ENCODE data around the gene SLC12A7. TPM values are rescaled to one million over a fixed set of nuclear protein-coding genes. Genes with fewer than 3 reads are reported as not detected.

SLC12A7 gene
- total RNA-seq, 2 experiments from 2014 or later = 101 to 111 TPM

DNA sequence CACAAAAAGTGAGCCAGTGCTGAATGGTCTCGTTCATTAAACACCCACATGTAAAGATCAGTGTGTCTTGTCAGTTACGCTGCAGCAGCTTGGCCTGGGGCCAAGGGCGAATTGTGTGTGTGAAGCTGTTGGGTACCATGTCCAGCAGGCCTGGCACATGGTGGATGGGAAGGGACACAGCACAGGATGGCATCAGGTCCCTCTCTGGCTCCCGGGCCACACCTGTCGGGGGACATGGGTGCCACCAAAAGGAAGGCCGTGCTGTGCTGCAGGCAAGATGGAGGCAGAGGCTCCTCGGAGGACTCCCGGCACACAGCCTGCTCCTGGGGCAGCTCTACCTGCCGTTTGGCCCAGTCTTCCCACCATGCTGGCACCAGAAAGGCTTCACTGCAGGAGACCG, 71.3 kb downstream of the SLC12A7 start:
- ChIA-PET POLR2A (no interaction called here), CTCF (no interaction called here)
- ATAC-seq = no peak
- Mint-ChIP-seq H3K9me3 (ENCODE audit: insufficient read depth) (no peaks in the 10 kb centered on the region), H3K4me1 (ENCODE audit: low read depth) (no peaks in the 10 kb centered on the region), H3K36me3 (ENCODE audit: low read depth) (no peaks in the 10 kb centered on the region), H3K27ac (no peak overlapping the region), H3K4me3 (no peak overlapping the region), H3K27me3 (ENCODE audit: low read depth) (no peaks in the 10 kb centered on the region)
- no peak for DNase-seq

DNA sequence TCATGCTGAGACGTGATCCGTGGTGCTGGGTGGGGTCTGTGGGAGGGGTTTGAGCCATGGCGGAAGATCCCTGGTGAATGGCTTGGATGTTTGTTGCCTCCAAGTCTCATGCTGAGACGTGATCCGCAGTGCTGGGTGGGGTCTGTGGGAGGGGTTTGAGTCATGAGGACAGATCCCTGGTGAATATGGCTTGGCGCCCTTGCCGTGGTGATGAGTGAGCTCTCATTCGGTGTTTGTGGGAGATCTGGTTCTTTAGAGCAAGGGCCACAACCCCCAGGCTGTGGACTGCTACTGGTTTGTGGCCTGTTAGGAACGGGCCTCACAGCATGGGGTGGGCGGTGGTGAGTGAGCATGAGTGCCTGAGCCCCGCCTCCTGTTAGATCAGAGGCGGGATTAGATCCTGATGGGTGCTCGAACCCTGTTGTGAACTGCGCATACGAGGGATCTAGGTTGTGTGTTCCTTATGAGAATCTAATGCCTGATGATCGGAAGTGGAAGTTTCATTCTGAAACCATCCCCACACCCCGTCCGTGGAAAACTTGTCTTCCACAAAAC, 72.1 kb downstream of the SLC12A7 start:
- Mint-ChIP-seq H3K4me3 (no peak overlapping the region), H3K27ac (no peak overlapping the region), H3K4me1 (ENCODE audit: low read depth) (no peaks in the 10 kb centered on the region), H3K9me3 (ENCODE audit: insufficient read depth) (no peaks in the 10 kb centered on the region), H3K27me3 (ENCODE audit: low read depth) (no peaks in the 10 kb centered on the region), H3K36me3 (ENCODE audit: low read depth) (no peaks in the 10 kb centered on the region)
- POLR2A ChIA-PET = no interaction called here
- DNase-seq (no peak), ATAC-seq (no peak)
- CTCF ChIA-PET = no interaction called here

DNA sequence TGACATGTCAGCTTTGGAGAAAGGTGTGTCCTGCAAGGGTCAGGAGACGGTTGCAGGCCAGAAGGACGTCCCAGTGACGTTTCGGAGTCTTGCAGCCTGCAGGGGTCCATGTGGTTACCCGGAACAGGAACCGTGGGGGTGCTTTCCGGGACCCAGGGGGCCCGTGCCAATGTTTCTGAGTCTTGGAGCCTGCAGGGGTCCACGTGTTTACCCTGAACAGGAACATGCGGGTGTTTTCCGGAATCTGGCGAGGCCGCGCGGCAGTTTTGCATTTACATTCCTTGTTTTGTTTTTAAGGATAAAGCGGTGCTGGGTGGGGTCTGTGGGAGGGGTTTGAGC, 72.7 kb downstream of the SLC12A7 start:
- ATAC-seq = no peak
- H3K27me3 Mint-ChIP-seq (ENCODE audit: low read depth) = no peaks in the 10 kb centered on the region
- H3K36me3 Mint-ChIP-seq (ENCODE audit: low read depth) = no peaks in the 10 kb centered on the region
- H3K27ac Mint-ChIP-seq = no peak overlapping the region
- no peak for DNase-seq
- H3K9me3 Mint-ChIP-seq (ENCODE audit: insufficient read depth) = no peaks in the 10 kb centered on the region
- CTCF ChIA-PET = no interaction called here
- H3K4me3 Mint-ChIP-seq = no peak overlapping the region
- no peaks in the 10 kb centered on the region for H3K4me1 Mint-ChIP-seq (ENCODE audit: low read depth)
- POLR2A ChIA-PET = no interaction called here

DNA sequence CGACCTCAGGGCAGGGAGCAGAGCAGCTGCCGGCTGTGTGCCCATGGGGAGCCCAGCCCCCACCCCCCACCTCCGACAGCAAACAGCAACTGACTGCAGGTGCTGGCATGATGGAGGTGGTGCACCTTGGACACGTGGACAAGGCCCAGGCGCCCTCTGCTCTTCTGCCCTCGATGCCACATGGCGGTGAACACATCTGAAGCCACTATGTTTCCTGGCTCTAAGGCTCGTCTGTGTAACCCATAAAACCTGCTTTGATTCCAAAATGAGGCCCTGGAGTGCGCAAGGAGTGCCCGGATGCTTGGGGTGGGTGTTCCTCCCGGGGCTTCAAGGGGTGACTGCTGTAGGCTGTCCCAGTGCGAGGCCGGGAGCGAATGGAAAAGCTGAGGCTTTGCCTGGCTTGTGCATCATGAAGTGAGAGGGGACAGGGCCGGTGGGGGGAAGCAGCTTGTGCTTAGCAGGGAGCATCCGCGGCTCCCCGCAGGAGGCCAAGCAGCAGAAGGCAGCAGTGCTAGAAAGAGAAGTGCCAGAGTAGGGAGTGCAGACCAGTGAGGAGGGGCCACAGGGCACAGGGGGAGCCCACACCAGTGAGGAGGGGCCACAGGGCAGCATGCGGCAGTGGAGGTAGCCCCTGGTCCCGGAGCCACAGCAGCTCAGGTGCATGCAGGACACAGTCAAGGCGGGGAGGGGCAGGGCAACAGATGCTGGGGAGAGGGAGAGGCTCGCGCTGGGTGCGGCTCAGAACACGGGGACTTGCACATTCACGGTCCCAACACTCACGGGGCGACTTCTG, 73.2 kb downstream of the SLC12A7 start:
- Mint-ChIP-seq H3K9me3 (ENCODE audit: insufficient read depth) (no peaks in the 10 kb centered on the region), H3K4me1 (ENCODE audit: low read depth) (no peaks in the 10 kb centered on the region), H3K27me3 (ENCODE audit: low read depth) (no peaks in the 10 kb centered on the region), H3K36me3 (ENCODE audit: low read depth) (no peaks in the 10 kb centered on the region), H3K4me3 (no peak overlapping the region), H3K27ac (no peak overlapping the region)
- ATAC-seq (no peak), DNase-seq (no peak)
- POLR2A ChIA-PET = no interaction called here
- CTCF ChIA-PET = no interaction called here

DNA sequence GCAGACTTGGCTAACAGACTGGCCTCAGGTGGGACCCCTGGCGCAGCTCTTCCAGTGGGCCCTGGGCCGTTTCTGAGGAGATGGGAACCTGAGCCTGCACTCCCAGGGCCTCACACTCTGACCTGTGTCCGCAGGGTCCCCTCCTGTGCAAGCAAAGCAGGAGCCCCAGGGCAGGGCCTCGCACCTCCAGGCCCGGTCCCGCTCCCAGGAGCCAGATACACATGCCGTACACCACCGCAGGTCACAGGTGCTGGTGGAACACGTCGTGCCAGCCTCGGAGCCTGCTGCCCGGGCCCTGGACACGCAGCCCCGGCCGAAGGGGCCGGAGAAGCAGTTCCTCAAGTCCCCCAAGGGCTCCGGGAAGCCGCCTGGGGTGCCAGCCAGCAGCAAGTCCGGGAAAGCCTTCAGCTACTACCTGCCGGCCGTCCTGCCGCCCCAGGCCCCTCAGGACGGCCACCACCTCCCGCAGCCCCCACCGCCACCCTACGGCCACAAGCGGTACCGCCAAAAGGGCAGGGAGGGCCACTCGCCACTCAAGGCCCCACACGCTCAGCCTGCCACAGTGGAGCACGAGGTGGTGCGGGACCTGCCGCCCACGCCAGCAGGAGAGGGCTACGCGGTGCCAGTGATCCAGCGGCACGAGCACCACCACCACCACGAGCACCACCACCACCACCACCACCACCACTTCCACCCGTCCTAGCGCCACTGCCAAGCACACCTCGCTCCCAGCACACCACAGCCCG, 74.0 kb downstream of the SLC12A7 start:
- Mint-ChIP-seq H3K4me1 (ENCODE audit: low read depth) (no peaks in the 10 kb centered on the region), H3K4me3 (no peak overlapping the region)
- no peak for ATAC-seq

DNA sequence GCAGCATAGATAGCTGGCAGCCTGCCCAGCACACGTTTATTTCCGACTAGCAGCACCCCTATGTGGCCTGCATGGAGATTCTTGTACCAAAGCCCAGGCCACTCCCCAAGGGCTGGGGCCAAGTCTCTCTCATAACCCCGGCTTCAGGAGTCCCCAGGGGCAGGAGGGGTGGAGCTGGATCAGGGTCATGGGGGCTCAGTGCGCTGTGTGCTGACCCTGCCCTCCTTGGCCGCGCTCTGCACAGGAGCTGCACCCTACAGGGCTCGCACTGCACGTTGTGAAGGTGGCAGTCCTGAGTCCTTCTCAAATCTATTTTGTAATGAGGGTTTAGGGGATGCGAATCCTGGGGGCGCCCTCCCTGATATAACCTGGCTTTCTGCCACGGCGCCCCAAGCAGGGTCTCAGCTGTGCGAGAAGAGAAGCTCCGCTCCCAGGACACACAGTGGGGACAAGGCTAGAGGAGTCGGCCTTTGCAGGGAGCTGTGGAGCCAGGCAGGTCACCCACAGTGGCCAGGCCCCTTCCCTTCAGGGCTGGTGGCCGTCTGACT, 74.7 kb downstream of the SLC12A7 start:
- no peaks in the 10 kb centered on the region for H3K4me1 Mint-ChIP-seq (ENCODE audit: low read depth)

More for the DNA sequence above, 74.0 kb downstream of the SLC12A7 start:
- Mint-ChIP-seq H3K9me3 (ENCODE audit: insufficient read depth) (no peaks in the 10 kb centered on the region), H3K36me3 (ENCODE audit: low read depth) (no peaks in the 10 kb centered on the region), H3K27ac (no peak overlapping the region), H3K27me3 (ENCODE audit: low read depth) (no peaks in the 10 kb centered on the region)
- ChIA-PET CTCF (no interaction called here), POLR2A (no interaction called here)
- DNase-seq = no peak

DNA sequence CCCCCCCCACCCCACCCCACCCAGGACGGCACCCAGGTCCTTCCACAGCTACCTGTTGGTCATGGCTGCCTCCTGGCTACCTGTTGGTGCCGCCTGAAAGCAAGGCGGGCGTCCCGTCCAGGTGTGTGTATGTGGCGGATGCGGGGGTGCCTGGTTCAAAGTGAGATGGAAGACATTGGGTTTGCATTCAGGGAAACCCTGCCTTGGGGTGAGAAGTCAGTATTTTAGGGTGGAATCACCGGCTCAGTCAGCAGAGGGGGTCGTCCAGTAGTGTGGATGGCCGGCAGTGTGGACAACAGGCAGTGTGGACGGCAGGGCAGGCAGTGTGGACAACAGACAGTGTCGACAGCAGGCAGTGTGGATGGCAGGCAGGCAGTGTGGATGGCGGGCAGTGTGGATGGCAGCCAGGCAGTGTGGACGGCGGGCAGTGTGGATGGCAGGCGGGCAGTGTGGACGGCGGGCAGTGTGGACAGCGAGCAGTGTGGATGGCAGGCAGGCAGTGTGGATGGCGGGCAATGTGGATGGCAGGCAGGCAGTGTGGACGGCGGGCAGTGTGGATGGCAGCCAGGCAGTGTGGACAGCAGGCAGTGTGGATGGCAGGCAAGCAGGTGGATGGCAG, 75.2 kb downstream of the SLC12A7 start:
- Mint-ChIP-seq H3K4me1 (ENCODE audit: low read depth) (no peaks in the 10 kb centered on the region), H3K9me3 (ENCODE audit: insufficient read depth) (no peaks in the 10 kb centered on the region), H3K27ac (no peak overlapping the region), H3K36me3 (ENCODE audit: low read depth) (no peaks in the 10 kb centered on the region), H3K27me3 (ENCODE audit: low read depth) (no peaks in the 10 kb centered on the region), H3K4me3 (no peak overlapping the region)
- DNase-seq = no peak
- ATAC-seq = no peak
- ChIA-PET CTCF (no interaction called here), POLR2A (no interaction called here)

More for the DNA sequence above, 74.7 kb downstream of the SLC12A7 start:
- Mint-ChIP-seq H3K36me3 (ENCODE audit: low read depth) (no peaks in the 10 kb centered on the region), H3K27me3 (ENCODE audit: low read depth) (no peaks in the 10 kb centered on the region), H3K9me3 (ENCODE audit: insufficient read depth) (no peaks in the 10 kb centered on the region), H3K27ac (no peak overlapping the region), H3K4me3 (no peak overlapping the region)
- DNase-seq (no peak), ATAC-seq (peak; percentile 16)
- ChIA-PET CTCF (no interaction called here), POLR2A (no interaction called here)

DNA sequence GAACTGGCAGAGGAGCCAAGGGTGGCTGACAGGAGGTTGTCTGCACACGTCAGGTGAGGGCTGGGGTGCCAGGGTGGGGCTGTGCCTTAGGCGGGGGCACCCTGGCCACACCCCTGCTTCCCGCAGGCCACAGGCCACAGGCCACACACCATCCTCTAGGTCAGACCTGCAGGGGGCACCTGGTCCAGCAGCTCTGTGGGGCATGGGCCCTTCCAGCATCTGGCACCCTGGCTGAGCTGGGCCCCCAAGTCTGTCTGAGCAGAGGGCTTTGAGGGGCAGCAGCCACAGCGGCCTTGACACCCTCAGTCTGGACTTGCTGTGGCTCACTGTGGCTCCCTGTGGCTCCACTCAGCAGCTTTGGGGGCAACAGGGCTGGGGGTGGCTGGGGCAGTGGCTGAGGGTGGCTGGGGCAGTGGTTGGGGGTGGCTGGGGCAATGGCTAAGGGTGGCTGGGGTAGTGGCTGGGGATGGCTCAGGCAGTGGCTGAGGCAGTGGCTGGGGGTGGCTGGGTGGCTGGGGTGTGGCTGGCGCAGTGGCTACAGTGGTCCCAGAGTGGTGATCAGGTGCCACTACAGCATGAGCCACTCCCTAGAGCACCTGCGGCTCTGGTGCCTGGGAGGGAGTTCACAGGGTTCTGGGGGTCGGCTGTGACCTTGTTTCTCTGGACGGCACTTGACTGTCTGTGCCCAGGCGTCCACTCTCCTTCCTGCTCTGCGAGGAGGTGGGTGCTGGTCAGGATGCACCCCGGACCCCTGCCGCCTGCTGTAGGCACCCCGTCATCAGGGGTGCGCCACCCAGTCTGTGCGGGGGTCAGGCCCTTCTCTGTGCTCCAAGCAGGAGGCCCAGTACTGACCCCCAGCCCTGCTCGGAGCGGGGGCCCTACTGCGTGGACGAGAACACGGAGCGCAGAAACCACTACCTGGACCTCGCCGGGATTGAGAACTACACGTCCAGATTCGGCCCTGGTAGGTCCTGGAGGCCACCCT, 76.2 kb downstream of the SLC12A7 start:
- POLR2A ChIA-PET = no interaction called here
- Mint-ChIP-seq H3K36me3 (ENCODE audit: low read depth) (no peaks in the 10 kb centered on the region), H3K9me3 (ENCODE audit: insufficient read depth) (no peaks in the 10 kb centered on the region), H3K4me1 (ENCODE audit: low read depth) (no peaks in the 10 kb centered on the region), H3K27me3 (ENCODE audit: low read depth) (no peaks in the 10 kb centered on the region), H3K4me3 (no peak overlapping the region), H3K27ac (no peak overlapping the region)
- no peak for DNase-seq
- CTCF ChIA-PET = no interaction called here
- no peak for ATAC-seq

DNA sequence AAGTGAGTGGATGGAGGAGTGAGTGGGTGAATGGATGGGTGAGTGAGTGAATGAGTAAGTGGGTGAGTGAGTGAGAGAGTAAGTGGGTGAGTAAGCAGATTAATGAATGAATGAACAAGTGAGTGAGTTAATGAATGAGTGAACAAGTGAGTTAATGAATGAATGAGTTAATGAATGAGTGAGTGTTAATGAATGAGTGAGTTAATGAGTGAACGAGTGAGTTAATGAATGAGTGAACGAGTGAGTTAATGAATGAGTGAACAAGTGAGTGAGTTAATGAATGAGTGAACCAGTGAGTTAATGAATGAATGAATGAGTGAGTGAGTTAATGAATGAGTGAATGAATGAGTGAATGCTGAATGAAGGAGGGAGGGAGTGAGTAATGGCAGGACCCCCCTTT, 76.9 kb downstream of the SLC12A7 start:
- no peaks in the 10 kb centered on the region for H3K27me3 Mint-ChIP-seq (ENCODE audit: low read depth)
- DNase-seq (no peak), ATAC-seq (no peak)
- no peak overlapping the region for H3K27ac Mint-ChIP-seq
- no peaks in the 10 kb centered on the region for H3K36me3 Mint-ChIP-seq (ENCODE audit: low read depth)
- H3K4me1 Mint-ChIP-seq (ENCODE audit: low read depth) = no peaks in the 10 kb centered on the region
- ChIA-PET CTCF (no interaction called here), POLR2A (no interaction called here)
- H3K9me3 Mint-ChIP-seq (ENCODE audit: insufficient read depth) = no peaks in the 10 kb centered on the region
- no peak overlapping the region for H3K4me3 Mint-ChIP-seq

DNA sequence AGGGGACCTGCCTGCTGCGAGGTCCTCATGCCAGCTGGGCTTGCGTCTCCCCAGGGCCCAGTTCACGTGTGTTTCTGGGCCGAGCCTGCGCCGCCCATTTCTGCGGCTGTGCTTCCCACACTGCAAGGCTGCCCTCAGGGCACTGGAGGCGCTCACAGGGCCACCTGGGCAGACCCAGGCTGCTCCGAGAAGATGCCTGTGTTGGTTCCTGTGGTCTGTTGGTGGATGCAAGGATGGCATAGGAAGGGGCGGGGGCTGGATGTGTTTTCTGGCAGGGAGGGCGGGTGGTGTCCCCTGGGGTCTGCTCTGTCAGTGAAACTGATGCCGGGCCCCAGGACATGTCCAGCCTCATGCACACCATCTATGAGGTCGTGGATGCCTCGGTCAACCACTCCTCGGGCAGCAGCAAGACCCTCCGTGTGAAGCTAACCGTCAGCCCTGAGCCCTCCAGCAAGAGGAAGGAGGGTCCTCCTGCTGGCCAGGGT, 77.4 kb downstream of the SLC12A7 start:
- Mint-ChIP-seq H3K4me3 (no peak overlapping the region), H3K27ac (no peak overlapping the region), H3K4me1 (ENCODE audit: low read depth) (no peaks in the 10 kb centered on the region), H3K27me3 (ENCODE audit: low read depth) (no peaks in the 10 kb centered on the region), H3K9me3 (ENCODE audit: insufficient read depth) (no peaks in the 10 kb centered on the region), H3K36me3 (ENCODE audit: low read depth) (no peaks in the 10 kb centered on the region)
- ATAC-seq (no peak), DNase-seq (no peak)
- ChIA-PET POLR2A (no interaction called here), CTCF (no interaction called here)

DNA sequence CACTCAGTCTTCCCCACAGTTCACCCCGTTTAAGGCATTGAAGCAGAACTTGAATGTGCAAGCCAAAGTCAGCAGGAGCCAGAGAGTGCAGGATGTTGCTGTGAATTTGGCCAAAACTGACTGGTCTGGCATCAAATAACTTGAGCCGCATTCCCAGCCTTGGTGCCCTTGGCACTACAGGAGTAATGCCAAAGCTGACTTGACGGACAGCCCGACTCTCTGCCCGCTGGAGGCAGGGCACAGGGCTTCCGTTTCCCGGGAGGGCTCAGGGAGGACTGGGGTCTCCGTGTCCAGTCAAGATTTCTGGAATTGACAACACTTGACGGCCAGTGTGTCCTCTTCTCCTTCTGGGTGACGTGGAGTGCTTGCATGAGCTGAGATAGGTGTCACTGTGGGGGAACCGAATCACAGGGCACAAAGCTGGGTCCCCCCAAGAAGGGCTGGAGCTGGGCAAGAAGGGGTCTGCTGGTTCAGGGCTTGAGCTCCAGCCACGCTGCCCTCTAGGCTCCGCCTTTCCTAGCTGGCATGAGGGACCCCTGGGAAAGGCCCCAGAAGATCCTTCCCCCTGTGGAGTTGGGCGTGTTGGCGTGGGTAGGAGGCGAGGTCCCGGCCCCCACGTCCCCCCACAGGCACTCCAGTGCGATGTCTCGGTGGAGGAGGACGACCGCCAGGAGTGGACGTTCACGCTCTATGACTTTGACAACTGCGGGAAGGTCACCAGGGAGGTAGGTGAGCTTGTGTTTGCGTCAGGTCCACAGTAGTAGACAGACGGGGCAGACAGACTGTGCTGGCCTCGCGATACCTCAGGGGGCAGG, 78.0 kb downstream of the SLC12A7 start:
- Mint-ChIP-seq H3K4me3 (no peak overlapping the region), H3K27me3 (ENCODE audit: low read depth) (no peaks in the 10 kb centered on the region), H3K27ac (no peak overlapping the region), H3K9me3 (ENCODE audit: insufficient read depth) (no peaks in the 10 kb centered on the region), H3K4me1 (ENCODE audit: low read depth) (no peaks in the 10 kb centered on the region), H3K36me3 (ENCODE audit: low read depth) (no peaks in the 10 kb centered on the region)
- ATAC-seq (no peak), DNase-seq (no peak)
- ChIA-PET CTCF (no interaction called here), POLR2A (no interaction called here)
